ENCODE data around the gene BCAR3. TPM values are rescaled to one million over a fixed set of nuclear protein-coding genes. Genes with fewer than 3 reads are reported as not detected.

BCAR3 gene
- total RNA-seq, 1 donor from 2014 or later: 11.7 TPM

GRCh38 chr1:93575621-93576284 is 105.9 kb downstream of the BCAR3 start:
- Histone ChIP-seq H3K27ac (peak overlapping the region; percentile 90), H3K9ac (no peak overlapping the region), H3K27me3 (no peaks in the 10 kb centered on the region), H4K20me1 (ENCODE audit: low read depth) (no peaks in the 10 kb centered on the region), H3K36me3 (no peaks in the 10 kb centered on the region), H3K4me3 (no peak overlapping the region), H3K4me2 (peak overlapping the region; percentile 7), H2AFZ (replicated peaks) (no peak overlapping the region), H3F3A (ENCODE audit: low read depth) (peaks cover 28% of the 10 kb centered on the region), H3K79me2 (ENCODE audit: low read depth) (no peaks in the 10 kb centered on the region), H3K4me1 (peaks cover 29% of the 10 kb centered on the region), H3K9me3 (ENCODE audit: low read depth) (no peaks in the 10 kb centered on the region)
- DNase-seq (ENCODE audit: low spot score): peak; percentile 72
- peaks cover 30% of the 10 kb centered on the region for H3K4me1 Mint-ChIP-seq
- H3K27ac Mint-ChIP-seq: peak overlapping the region; percentile 84
- no peaks in the 10 kb centered on the region for H3K9me3 Mint-ChIP-seq
- peaks cover 7% of the 10 kb centered on the region for H3K27me3 Mint-ChIP-seq (ENCODE audit: insufficient read depth, low read depth)
- TF ChIP-seq EZH2 (IDR thresholded peaks at IDR 0.05) (no peak), EZH2phosphoT487 (IDR thresholded peaks at IDR 0.05) (no peak), CTCF (IDR thresholded peaks at IDR 0.05) (no peak)
- H3K4me3 Mint-ChIP-seq: peak overlapping the region; percentile 44
- H3K36me3 Mint-ChIP-seq: peaks cover 15% of the 10 kb centered on the region

DNA sequence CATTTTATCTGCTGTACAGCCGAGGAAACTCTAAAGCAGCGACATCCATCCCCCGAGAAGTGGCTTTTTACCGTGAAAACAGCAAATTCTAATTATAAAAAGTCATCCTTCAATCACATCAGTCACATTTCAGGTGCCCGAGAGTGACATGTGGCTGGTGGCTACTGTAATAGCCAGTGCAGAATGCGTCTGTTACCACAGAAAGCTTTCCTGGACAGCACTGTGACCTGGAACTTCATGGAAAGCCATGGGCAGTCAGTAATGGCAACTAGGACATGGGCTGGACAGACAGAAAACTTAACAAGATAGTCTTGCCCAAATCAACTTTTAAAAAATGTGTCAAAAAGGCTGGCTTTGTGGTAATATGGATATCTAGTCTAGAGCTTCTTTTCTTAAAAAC is 106.6 kb downstream of the BCAR3 start:
- H3K4me3 ChIP-seq: no peak overlapping the region
- H3K36me3 ChIP-seq: no peaks in the 10 kb centered on the region
- Mint-ChIP-seq H3K9me3 (no peaks in the 10 kb centered on the region), H3K4me1 (peaks cover 30% of the 10 kb centered on the region), H3K27me3 (ENCODE audit: insufficient read depth, low read depth) (peaks cover 7% of the 10 kb centered on the region), H3K27ac (peak overlapping the region; percentile 84), H3K4me3 (no peak overlapping the region), H3K36me3 (peaks cover 20% of the 10 kb centered on the region)
- no peak for DNase-seq (ENCODE audit: low spot score)
- H3K9me3 ChIP-seq (ENCODE audit: low read depth): no peaks in the 10 kb centered on the region
- no peak overlapping the region for H2AFZ ChIP-seq (replicated peaks)
- no peaks in the 10 kb centered on the region for H3K27me3 ChIP-seq
- peaks cover 28% of the 10 kb centered on the region for H3F3A ChIP-seq (ENCODE audit: low read depth)
- H3K9ac ChIP-seq: no peak overlapping the region
- H3K79me2 ChIP-seq (ENCODE audit: low read depth): no peaks in the 10 kb centered on the region
- peaks cover 29% of the 10 kb centered on the region for H3K4me1 ChIP-seq
- TF ChIP-seq EZH2 (IDR thresholded peaks at IDR 0.05) (no peak), CTCF (IDR thresholded peaks at IDR 0.05) (no peak), EZH2phosphoT487 (IDR thresholded peaks at IDR 0.05) (no peak)
- peak overlapping the region; percentile 90 for H3K27ac ChIP-seq
- H3K4me2 ChIP-seq: peak overlapping the region; percentile 7
- no peaks in the 10 kb centered on the region for H4K20me1 ChIP-seq (ENCODE audit: low read depth)

DNA sequence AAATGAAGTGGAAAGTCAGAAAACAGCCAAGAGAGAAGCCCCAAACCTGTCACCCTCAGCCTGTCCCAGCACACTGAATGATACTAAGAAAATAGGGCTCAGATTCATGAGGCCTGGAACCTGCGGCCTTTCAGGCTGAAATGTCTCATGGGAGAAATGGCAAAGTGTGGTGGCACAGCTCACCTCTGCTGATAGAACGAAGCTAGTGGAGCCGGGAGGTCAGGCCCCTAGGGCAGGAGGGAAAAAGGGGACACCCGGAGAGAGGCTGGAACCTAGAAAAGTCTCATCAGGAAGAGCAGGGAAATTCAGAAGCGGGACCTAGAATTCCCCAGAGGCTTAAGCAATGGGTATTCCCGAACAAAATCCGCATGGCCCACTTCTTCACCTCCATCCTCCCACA is 107.1 kb downstream of the BCAR3 start:
- Histone ChIP-seq H3F3A (ENCODE audit: low read depth) (peaks cover 28% of the 10 kb centered on the region), H3K9me3 (ENCODE audit: low read depth) (no peaks in the 10 kb centered on the region), H3K27me3 (no peaks in the 10 kb centered on the region), H3K79me2 (ENCODE audit: low read depth) (no peaks in the 10 kb centered on the region), H3K36me3 (no peaks in the 10 kb centered on the region), H3K9ac (no peak overlapping the region), H4K20me1 (ENCODE audit: low read depth) (no peaks in the 10 kb centered on the region), H2AFZ (replicated peaks) (no peak overlapping the region), H3K27ac (peak overlapping the region; percentile 90), H3K4me1 (peaks cover 29% of the 10 kb centered on the region), H3K4me3 (no peak overlapping the region), H3K4me2 (no peak overlapping the region)
- peaks cover 20% of the 10 kb centered on the region for H3K36me3 Mint-ChIP-seq
- H3K27me3 Mint-ChIP-seq (ENCODE audit: insufficient read depth, low read depth): peaks cover 7% of the 10 kb centered on the region
- DNase-seq (ENCODE audit: low spot score): no peak
- H3K4me3 Mint-ChIP-seq: no peak overlapping the region
- H3K27ac Mint-ChIP-seq: peak overlapping the region; percentile 79
- H3K4me1 Mint-ChIP-seq: peaks cover 30% of the 10 kb centered on the region
- no peak for TF ChIP-seq EZH2phosphoT487 (IDR thresholded peaks at IDR 0.05)
- TF ChIP-seq CTCF (IDR thresholded peaks at IDR 0.05): no peak
- no peak for TF ChIP-seq EZH2 (IDR thresholded peaks at IDR 0.05)
- no peaks in the 10 kb centered on the region for H3K9me3 Mint-ChIP-seq
